Measurements from ENCODE around the gene CFAP61.

The CFAP61 gene

DNA sequence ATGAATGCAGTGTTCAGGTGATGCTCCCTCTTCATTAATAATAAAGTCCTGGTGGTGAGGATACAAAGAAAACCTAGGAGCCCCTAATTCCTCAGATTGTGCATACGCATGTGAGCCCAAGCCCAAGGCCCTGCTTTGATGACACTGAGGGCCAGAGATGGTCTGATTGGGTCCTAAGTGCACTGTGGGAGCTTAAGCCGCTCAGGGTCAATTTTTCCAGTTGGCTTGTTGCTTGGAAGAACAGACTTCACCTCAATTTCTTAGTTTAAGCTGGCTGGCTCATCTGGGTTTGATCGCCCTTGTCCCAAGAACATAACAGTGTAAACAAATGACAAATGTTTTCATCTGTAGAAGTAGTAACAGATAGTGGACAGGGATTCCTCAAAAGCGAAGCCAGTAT, 357.0 kb downstream of the CFAP61 start:
- no peak for DNase-seq
